Mononuclear cell (primary cell): ENCODE data around the gene IRS2. TPM values are rescaled to one million over a fixed set of nuclear protein-coding genes. Genes with fewer than 3 reads are reported as not detected.

ENCODE experiments used
- H3K27me3 ChIP-seq: 2 replicates; pipeline ENCODE4 v1.6.0; 2011; ENCODE audit warnings: low read length, control low read depth; ENCODE audit not compliant: insufficient read depth
- H3K4me1 ChIP-seq: 2 replicates; pipeline ENCODE4 v1.5.1; 2011; ENCODE audit warnings: mild to moderate bottlenecking, low read length, control low read depth; ENCODE audit not compliant: insufficient read depth
- H3K4me3 ChIP-seq: 2 replicates; pipeline ENCODE4 v1.5.1; 2011; ENCODE audit warnings: mild to moderate bottlenecking, low read length, moderate library complexity
- H3K9me3 ChIP-seq: 2 replicates; pipeline ENCODE4 v1.5.1; 2011; ENCODE audit warnings: low read depth, mild to moderate bottlenecking, control low read depth, low read length
- total RNA-seq: library from RNA; depleted of rRNA; stranded (reverse); fragments of >200 nt; gene quantifications from one replicate; pipeline ENCODE4 v1.2.3, GENCODE V29; 2012

The IRS2 gene
- total RNA-seq, 1 donor = 48.1 TPM

GRCh38 chr13:109706015-109706715 lies 80.2 kb downstream of the IRS2 start:
- Histone ChIP-seq H3K27me3 (no peaks in the 10 kb centered on the region), H3K9me3 (no peaks in the 10 kb centered on the region), H3K4me1 (peaks cover 25% of the 10 kb centered on the region), H3K4me3 (no peak overlapping the region)

GRCh38 chr13:109704771-109705635 lies 81.4 kb downstream of the IRS2 start:
- no peak overlapping the region for H3K4me3 ChIP-seq

GRCh38 chr13:109703250-109703649 lies 83.1 kb downstream of the IRS2 start:
- no peak overlapping the region for H3K4me3 ChIP-seq
- no peaks in the 10 kb centered on the region for H3K9me3 ChIP-seq
- H3K27me3 ChIP-seq = no peaks in the 10 kb centered on the region
- peaks cover 51% of the 10 kb centered on the region for H3K4me1 ChIP-seq

More at GRCh38 chr13:109704771-109705635, 81.4 kb downstream of the IRS2 start:
- no peaks in the 10 kb centered on the region for H3K27me3 ChIP-seq
- H3K9me3 ChIP-seq = no peaks in the 10 kb centered on the region
- H3K4me1 ChIP-seq = peaks cover 35% of the 10 kb centered on the region
